ENCODE data around the gene ANKMY1.

The ANKMY1 gene

DNA sequence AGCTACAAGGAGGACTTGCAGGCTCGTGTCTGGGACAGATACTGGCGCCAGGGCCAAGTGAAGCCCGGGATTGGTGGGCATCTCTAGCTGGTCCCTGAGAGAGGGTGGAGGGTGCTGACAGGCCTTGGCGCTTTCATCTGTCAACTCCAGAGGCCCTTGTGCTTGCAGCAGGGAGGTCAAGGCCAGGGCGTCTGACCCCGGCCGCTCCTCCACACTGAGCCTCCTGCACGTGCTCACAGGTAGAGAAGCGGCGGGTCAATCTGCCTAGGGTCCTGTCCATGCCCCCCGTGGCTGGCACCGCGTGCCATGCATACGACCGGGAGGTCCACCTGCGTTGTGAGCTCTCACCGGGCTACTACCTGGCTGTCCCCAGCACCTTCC lies 38.3 kb upstream of the ANKMY1 start:
- H3K9me3 ChIP-seq (ENCODE audit: insufficient read depth, low read length): no peaks in the 10 kb centered on the region
- no peaks in the 10 kb centered on the region for H3K27me3 ChIP-seq (ENCODE audit: low read depth, low read length)
- no peaks in the 10 kb centered on the region for H3K4me1 ChIP-seq (ENCODE audit: low read length)
- no peak overlapping the region for H3K4me3 ChIP-seq (ENCODE audit: low read length)
- H4K20me1 ChIP-seq (ENCODE audit: insufficient read depth, low read length): no peaks in the 10 kb centered on the region
- H3K9ac ChIP-seq (ENCODE audit: low read length): no peak overlapping the region
- H3K79me2 ChIP-seq (ENCODE audit: low read length): peaks cover 12% of the 10 kb centered on the region
- no peaks in the 10 kb centered on the region for H3K36me3 ChIP-seq (replicated peaks; ENCODE audit: low read depth, low read length)
- no peak for TF ChIP-seq EZH2phosphoT487 (IDR thresholded peaks at IDR 0.05; ENCODE audit: low read depth)
- TF ChIP-seq CTCF (IDR thresholded peaks at IDR 0.05; ENCODE audit: low read depth, low read length): no peak
- no peak overlapping the region for H3K4me2 ChIP-seq (ENCODE audit: low read length)
- H3K27ac ChIP-seq (ENCODE audit: low read length): no peak overlapping the region
- H2AFZ ChIP-seq (ENCODE audit: low read depth, low read length): no peak overlapping the region

DNA sequence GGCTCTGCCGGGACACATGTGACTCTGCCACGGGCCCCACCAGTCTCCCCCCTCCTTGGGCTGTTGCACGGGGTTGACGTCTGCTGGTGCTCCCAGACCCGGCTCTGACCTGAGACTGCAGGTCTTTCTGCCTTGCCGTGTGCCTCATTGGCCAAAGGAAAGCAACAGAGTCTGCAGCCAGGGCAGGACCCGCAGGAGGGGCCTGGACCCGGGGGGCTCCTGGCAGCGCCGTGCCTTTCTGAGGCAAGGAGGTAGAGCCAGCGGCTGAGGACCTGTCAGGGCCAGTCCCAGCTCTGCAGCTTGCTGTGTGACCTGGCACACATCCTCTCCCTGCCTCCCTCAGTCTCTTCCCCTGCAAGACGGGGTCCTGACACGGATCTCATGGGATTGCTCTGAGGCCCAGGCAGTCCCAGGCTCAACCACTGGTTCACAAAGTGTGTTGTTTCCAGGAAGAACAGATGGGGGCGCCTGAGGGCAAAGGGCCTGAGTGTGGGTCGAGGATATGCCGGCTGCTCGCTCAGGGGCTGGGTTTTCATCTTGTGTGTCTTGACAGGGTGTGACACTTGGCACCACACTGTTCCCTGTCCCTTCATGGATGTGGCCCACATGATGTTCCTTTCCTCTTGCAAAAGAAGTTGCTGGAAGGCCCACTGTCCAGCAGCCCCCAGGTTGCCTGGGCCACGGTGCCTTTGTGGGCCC lies 37.7 kb upstream of the ANKMY1 start:
- no peak overlapping the region for H3K9ac ChIP-seq (ENCODE audit: low read length)
- H3K79me2 ChIP-seq (ENCODE audit: low read length): peaks cover 18% of the 10 kb centered on the region
- H3K9me3 ChIP-seq (ENCODE audit: insufficient read depth, low read length): no peaks in the 10 kb centered on the region
- H2AFZ ChIP-seq (ENCODE audit: low read depth, low read length): no peak overlapping the region
- H3K27ac ChIP-seq (ENCODE audit: low read length): no peak overlapping the region
- TF ChIP-seq EZH2phosphoT487 (IDR thresholded peaks at IDR 0.05; ENCODE audit: low read depth): no peak
- TF ChIP-seq CTCF (IDR thresholded peaks at IDR 0.05; ENCODE audit: low read depth, low read length): peak; percentile 38
- H3K4me1 ChIP-seq (ENCODE audit: low read length): no peaks in the 10 kb centered on the region
- H4K20me1 ChIP-seq (ENCODE audit: insufficient read depth, low read length): no peaks in the 10 kb centered on the region
- no peaks in the 10 kb centered on the region for H3K36me3 ChIP-seq (replicated peaks; ENCODE audit: low read depth, low read length)
- no peaks in the 10 kb centered on the region for H3K27me3 ChIP-seq (ENCODE audit: low read depth, low read length)
- H3K4me3 ChIP-seq (ENCODE audit: low read length): no peak overlapping the region
- H3K4me2 ChIP-seq (ENCODE audit: low read length): no peak overlapping the region

DNA sequence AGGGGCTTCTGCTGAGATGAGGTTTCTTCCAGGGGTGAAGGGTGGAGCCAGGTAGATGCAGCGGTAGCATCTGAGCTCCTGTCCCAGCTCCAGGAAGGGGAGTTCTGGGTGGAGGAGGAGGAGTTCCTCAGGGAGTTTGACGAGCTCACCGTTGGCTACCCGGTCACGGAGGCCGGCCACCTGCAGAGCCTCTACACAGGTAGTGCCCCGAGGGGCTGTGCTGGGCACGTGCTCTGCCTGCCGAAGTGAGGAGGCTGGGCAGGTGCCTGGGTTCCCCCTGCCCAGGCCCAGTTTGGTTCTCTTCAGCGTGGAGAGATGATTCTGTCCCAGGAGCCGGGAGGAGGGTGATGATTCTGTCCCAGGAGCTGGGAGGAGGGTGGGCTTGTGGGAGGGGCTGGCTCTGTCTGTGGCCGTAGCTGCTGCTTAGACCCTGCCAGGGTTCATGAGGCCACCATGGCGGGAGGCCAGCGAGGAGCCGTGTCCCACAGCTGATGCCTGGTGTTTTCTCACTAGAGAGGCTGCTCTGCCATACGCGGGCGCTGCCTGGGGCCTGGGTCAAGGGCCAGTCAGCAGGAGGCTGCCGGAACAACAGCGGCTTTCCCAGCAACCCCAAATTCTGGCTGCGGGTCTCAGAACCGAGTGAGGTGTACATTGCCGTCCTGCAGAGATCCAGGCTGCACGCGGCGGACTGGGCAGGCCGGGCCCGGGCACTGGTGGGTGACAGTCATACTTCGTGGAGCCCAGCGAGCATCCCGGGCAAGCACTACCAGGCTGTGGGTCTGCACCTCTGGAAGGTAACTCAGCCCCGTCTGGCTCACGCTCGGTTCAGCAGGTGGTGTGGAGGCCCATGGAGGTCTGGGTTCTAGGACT lies 37.0 kb upstream of the ANKMY1 start:
- Histone ChIP-seq H3K4me3 (ENCODE audit: low read length) (no peak overlapping the region), H2AFZ (ENCODE audit: low read depth, low read length) (no peak overlapping the region), H3K36me3 (replicated peaks; ENCODE audit: low read depth, low read length) (no peaks in the 10 kb centered on the region), H3K79me2 (ENCODE audit: low read length) (peaks cover 26% of the 10 kb centered on the region), H3K9me3 (ENCODE audit: insufficient read depth, low read length) (no peaks in the 10 kb centered on the region), H3K4me1 (ENCODE audit: low read length) (no peaks in the 10 kb centered on the region), H4K20me1 (ENCODE audit: insufficient read depth, low read length) (no peaks in the 10 kb centered on the region), H3K9ac (ENCODE audit: low read length) (no peak overlapping the region), H3K27me3 (ENCODE audit: low read depth, low read length) (no peaks in the 10 kb centered on the region), H3K27ac (ENCODE audit: low read length) (no peak overlapping the region), H3K4me2 (ENCODE audit: low read length) (no peak overlapping the region)
- TF ChIP-seq CTCF (IDR thresholded peaks at IDR 0.05; ENCODE audit: low read depth, low read length): no peak
- TF ChIP-seq EZH2phosphoT487 (IDR thresholded peaks at IDR 0.05; ENCODE audit: low read depth): no peak

DNA sequence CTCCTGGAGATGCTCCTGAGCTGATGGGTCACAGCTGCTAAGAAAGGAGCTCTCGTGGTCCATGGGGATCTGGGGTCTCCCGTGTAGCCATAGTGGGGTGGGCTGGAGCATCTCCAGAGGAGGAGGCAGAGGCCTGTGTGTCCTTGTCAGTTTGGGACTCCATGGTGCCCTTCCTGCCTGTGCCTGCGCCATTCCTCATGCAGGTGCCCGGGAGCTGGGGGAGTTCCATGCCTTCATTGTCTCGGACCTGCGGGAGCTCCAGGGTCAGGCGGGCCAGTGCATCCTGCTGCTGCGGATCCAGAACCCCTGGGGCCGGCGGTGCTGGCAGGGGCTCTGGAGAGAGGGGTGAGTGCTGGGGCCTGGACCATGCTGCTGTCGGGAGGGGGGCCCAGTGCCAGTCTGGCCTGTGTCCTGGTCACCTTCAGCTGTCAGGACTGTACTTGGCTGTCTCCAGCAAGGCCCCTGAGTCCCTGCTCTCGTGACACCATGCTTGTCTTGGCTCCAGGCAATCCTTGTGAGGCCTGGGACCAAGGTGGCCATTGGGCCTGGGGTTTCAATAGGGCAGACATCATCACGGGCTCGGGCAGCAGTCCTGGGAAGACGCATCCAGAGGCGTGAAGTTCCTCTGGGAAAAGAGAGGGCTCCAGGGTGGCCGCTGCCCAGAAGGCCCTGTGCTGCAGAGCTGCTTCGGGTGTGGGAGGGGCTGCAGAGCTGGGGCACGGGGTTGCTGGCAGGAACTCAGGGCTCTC lies 36.1 kb upstream of the ANKMY1 start:
- Histone ChIP-seq H3K9ac (ENCODE audit: low read length) (no peak overlapping the region), H2AFZ (ENCODE audit: low read depth, low read length) (no peak overlapping the region), H3K27me3 (ENCODE audit: low read depth, low read length) (no peaks in the 10 kb centered on the region), H3K79me2 (ENCODE audit: low read length) (peaks cover 34% of the 10 kb centered on the region), H3K36me3 (replicated peaks; ENCODE audit: low read depth, low read length) (no peaks in the 10 kb centered on the region), H3K9me3 (ENCODE audit: insufficient read depth, low read length) (no peaks in the 10 kb centered on the region), H3K4me1 (ENCODE audit: low read length) (no peaks in the 10 kb centered on the region), H4K20me1 (ENCODE audit: insufficient read depth, low read length) (no peaks in the 10 kb centered on the region), H3K27ac (ENCODE audit: low read length) (no peak overlapping the region), H3K4me3 (ENCODE audit: low read length) (no peak overlapping the region), H3K4me2 (ENCODE audit: low read length) (no peak overlapping the region)
- TF ChIP-seq EZH2phosphoT487 (IDR thresholded peaks at IDR 0.05; ENCODE audit: low read depth): no peak
- TF ChIP-seq CTCF (IDR thresholded peaks at IDR 0.05; ENCODE audit: low read depth, low read length): no peak

All from OCI-LY3 (cell line).